Left kidney (tissue), 2 donors: ENCODE results near the gene CCDC54. TPM values are rescaled to one million over a fixed set of nuclear protein-coding genes. Genes with fewer than 3 reads are reported as not detected.

ENCODE experiments used
- DNase-seq: peaks from one replicate; pipeline ENCODE4 v3.0.0-alpha.2; 2013
- polyA plus RNA-seq: library from polyadenylated mRNA; unstranded; fragments of 120-200 nt; gene quantifications from one replicate; pipeline ENCODE4 v1.2.1, GENCODE V29; 2013; ENCODE audit not compliant: insufficient read length

Gene CCDC54
- polyA plus RNA-seq, 1 donor, result 0.28 TPM

DNA sequence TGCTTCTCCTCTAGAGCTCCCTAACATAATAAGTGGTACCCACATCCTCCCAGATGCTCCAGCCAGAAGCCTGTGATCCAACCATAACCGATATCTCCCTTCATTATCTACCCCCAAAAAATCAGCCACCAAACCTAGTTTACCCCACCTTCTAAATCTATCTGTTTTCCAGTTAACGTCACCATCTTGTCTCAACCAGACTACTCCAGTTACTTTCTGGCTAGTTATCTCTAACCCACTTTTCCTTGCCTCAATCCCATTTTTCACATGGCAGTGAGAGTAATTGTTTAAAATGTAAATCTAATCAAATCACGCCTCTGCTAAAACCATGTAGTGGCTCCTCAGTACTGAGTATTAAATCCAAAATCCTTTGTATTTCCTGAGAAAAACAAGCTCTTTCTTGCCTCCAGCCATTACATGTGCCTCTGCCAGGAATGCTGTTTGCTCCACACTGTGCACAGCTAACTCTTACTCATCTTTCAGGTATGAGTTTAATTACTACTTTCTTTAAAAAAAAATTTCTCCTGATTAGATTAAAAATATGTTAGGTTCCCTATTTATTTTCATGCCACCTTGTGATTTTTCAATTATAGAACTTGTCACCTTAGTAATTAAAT, 15.4 kb downstream of the CCDC54 start:
- no peak for DNase-seq

DNA sequence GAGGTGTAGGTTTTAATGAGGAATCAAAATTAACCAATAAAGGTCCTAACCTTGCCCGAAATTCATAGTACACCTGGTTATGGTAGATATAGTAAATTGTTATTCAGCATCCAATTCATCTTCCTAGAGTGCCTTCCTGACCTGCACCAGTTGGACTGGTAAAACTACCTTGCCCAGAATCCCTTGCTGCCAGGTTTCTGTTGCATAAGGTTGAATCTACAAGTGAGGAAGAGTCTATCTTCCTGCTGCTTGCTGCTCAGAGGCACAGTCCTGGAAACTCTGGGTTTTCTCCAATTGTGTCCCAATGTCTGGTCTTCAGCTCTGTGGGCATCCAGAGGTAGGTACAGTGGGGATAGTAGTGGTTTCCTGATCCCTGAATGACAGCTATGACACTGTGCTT, 17.3 kb downstream of the CCDC54 start:
- DNase-seq, result no peak

DNA sequence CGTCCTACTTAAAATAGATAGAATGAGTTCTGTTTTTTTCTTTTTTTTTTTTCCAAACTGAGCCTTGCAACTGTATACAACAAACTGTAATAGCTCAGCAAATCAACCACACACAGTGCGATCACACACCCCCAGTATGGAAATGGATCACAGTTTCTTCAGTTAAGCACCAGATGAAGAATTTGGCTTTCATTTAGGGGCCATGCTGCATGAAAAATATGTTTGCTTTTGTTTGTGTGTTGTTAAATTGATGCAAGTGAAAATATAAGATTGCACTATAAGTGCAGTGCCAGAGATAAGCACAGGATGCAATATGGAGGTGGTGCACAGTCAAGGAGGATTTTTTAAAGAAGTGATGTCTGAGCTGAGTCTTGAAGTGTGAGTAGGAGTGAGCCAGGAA, 17.8 kb downstream of the CCDC54 start:
- no peak for DNase-seq

DNA sequence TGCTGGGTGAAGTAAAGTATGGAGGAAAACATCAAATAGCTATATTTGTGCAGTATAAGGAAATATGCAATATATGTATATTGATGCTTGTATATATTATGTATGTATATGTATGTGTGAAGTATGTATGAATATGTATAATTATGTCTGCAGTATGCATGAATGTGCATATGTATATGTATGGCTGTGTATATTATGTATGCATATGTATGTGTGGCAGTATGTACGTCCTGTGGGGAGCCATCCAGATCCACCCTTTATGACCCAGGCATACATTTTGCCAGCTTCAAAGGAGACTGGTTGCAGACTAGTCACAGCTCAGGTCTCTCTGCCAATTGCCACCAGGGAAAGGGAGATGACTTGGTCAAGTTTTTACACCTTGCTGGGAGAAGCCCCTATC, 24.1 kb downstream of the CCDC54 start:
- DNase-seq, result no peak

DNA sequence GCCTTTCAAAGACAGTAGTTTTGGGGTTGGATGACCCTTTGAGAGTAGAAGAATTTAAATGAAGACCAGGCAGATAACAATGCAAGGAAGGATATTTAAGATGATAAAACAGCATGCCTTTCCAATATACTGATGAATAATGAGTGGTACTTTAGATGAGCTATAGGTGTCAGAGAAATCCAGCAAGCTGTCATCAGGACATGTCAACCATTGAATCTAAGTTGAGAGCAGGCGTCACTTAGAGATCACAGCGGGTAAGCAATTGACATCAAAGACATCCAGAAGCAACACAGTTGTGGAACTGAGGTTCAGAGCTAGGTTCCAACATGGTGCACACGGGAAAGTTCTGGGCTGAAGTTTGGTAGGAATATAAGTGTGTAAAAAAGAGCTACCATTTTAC, 25.0 kb downstream of the CCDC54 start:
- DNase-seq, result no peak

DNA sequence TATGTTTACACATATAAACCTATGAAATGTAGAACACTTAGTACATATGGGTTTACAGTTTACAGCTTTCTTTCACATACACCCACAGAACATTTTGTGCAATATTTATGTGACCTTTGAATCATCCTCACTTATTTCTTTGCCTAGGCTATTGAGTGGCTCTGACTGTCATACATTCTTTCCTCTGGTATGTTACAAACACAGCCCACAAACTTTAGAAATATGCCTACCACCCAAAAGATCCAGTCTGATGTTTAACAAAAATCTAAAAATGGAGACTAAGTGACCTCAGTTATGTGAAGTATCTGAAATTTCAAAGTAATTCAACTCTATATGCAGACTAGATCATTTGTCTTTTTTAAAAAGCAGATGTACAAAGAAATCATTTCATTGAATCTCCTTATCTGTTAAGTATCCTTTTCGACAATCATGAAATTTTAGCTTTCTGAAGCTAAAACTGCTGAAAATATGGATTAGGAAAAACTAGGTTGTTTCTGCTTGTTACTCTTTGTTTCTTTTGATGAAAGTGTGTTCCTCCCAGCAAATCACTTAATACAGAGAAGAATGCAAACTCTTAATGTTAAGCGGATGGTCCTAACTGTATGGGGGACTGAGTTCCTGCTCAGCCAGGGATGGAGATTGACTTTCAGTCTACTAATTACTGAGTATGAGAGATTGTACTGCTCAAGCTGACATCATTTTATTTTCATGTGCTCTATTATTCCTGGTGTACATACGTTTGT, 27.7 kb downstream of the CCDC54 start:
- no peak for DNase-seq

DNA sequence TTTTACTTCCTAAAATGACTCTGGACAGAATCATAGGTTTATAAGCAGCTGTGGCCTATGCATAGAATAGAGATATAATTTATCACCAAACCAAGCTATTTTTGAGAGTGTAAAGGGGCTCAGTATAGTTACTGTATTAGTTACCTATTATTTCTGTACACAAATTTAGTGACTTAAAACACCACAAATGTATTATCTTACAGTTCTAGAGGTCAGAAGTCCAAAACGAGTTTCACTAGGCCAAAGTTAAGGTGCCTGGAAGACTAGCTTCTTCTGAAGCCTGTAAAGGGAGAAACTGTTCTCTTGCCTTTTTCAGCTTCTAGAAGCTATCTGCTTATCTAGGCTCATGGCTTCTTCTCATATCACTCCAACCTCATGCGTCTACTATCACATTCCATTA, 30.1 kb downstream of the CCDC54 start:
- DNase-seq, result no peak

DNA sequence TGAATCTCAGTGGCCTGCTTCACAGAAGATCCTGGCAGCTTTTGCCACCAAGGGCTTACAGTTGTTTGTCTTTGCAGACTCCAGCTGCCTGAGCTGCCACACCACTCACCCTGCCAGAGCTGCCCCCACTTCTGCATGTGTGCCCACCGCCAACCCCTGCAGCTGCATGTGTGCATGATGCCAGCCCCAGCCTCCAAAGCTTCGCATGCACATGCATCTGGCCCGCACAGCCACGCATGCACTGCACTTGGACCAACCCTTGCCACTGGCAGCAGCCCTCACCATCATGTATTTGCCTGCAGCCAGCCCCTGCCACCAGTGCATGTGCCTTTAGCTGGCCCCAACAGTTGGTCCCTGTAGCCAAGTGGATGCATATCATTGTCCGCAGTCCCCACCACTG, 31.3 kb downstream of the CCDC54 start:
- no peak for DNase-seq

DNA sequence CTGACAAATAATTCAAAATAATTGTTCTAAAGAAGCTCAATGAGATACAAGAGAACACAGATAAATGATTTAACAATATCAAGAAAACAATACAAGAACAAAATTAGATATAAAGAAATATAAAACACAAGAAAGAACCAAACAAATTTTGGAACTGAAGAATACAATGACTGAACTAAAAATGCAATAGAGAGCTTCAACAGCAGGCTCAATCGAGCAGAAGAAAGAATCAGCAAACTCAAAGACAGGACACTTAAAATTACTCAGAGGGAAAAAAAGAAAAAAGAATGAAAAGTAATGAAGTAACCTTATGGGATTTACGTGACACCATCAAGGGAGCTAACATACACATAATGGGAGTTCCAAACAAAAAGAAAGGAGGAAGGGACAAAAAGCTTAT, 32.1 kb downstream of the CCDC54 start:
- DNase-seq, result no peak

DNA sequence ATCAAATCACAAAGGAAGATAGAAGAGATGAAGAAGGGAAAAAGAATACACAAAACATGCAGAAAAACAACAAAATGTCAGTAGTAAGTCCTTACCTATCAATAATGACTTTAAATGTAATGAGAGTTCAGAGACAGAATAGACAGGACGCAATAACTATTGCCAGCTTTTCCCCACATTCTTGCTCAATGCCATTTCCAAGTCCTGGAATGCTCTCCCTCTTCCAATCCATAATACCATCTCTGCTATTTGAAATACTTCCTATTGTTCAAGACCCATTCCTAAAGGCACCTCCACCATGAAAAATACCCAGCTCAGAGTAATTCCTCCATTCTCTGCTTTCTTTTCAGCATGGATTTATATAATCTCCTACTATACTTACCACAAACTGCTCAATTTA, 33.4 kb downstream of the CCDC54 start:
- no peak for DNase-seq

DNA sequence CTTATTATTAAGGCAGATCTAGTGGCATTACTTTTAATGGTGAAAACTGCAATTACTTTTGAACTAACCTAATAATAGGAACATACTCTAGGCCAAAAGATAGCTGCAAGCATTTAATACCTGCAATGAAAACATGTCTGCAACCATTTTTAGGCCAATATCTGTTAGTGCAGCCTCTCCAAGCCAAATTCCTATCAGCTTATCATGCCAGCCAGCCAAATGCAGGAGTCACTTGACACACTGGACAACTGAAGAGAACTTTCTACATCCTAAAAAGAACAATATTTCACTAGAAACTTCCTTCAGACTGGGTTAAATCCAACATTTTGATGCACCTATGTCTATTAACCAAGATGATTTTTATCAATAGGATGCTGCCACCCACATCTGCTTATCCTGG, 33.8 kb downstream of the CCDC54 start:
- no peak for DNase-seq

DNA sequence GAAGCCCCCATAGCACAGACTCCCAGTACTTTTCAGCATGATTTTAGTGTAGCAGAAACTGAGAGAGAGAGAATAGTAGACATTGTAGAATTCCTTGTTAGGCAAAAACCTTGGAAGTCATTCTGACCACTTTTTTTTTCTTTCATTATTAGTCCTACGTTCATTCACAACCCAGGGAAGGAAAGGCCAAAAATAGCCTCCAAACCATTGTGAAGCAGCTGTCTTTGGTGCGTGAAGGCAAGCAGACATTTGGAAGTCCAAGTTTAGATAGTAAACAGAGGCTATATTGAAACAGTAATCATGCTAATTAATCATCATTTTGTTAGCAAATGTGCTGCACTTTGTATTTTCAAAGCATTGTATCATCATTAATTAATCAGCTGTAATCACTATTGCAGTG, 34.5 kb downstream of the CCDC54 start:
- no peak for DNase-seq

DNA sequence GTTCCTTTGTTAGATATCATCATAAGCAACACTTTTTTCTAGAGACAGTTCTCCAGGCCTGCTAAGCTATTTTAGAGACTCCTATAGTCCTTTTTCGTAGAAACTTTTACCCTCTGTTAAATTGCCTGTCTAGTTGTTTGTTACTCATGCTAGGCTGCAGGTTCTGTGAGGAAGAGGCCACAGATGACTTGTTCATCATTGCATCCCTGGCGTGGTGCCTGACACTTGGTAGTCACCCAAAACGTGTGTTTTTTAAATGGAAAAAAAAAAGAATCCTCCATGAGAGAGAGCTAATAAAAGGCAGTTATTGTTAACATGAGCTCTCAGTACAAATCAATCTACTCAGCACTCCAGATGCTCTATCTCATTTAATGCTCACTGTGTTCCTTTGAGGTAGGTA, 35.1 kb downstream of the CCDC54 start:
- DNase-seq, result no peak

DNA sequence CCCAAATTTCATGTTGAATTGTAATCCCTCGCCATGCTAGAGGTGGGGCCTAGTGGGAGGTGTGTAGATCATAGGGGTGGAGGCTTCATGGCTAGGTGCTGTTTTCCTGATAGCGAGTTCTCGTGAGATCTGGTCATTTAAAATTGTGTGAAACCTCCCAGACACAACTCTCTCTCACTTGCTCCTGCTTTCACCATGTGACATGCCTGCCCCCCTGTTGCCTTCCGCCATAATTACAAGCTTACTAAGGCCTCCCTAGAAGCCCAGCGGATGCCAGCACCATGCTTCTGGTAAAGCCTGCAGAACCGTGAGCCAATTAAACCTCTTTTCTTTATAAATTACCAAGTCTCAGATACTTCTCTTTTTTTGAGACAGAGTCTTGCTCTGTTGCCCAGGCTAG, 36.0 kb downstream of the CCDC54 start:
- DNase-seq, result no peak

DNA sequence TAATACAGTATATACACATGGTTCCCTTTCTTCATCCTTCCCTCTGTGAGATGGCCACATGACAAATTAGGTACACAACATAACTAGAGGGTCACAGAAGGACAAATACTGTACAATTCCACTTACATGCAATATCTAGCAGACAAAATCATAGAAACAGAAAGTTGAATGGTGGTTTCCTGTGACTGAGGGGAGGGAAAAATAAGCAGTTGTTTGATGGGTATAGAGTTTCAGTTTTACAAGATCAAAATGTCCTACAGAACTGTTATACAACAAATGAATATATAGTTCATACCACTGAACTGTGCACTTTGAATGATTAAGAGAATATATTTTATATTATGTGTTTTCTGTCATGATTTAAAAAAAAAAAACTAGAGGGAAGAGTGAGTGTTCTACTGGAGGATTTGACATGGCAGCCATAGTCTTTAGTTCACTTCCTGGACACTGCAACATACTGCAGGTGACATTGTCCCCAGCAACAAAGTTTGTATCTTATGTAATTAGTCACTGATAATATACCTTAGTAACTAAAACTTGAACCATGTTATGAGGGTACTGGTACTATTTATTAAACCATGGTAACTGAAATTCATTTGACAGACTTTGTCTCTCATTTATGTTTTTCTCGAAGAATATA, 37.2 kb downstream of the CCDC54 start:
- no peak for DNase-seq

DNA sequence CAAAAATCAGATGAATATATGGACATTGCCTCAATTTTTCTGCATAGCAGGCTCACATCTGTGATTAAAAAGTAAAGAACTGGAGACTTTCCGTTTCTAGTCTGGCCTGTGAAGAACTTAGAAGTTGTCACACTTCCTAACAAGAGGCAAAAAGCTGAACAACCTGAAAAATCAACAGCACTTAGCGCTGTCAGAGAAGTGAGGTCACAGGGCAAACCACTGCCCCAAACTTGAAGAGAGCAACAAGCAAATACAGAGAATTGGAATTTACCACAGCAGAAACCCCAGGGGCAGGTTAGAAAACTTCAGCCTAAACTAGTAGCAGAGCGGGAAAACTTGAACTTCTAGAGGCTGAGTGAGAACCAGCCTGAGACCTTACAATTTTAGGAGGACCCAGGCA, 38.9 kb downstream of the CCDC54 start:
- no peak for DNase-seq

DNA sequence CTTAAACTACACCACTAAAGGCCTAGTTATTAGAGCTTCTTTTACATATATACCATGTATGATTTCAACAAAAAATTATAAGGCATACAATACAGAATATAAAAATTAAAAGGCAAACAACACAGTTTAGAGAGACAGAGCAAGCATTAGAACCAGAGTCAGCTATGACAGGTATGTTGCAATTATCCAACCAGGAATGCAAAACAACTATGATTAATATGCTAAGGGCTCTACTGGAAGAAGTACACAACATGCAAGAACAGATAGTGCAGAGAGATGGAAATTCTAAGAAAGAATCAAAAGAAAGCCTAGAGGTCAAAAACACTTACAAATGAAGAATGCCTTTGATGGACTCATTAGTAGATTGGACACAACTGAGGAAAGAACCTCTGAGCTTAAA, 39.6 kb downstream of the CCDC54 start:
- DNase-seq, result no peak

DNA sequence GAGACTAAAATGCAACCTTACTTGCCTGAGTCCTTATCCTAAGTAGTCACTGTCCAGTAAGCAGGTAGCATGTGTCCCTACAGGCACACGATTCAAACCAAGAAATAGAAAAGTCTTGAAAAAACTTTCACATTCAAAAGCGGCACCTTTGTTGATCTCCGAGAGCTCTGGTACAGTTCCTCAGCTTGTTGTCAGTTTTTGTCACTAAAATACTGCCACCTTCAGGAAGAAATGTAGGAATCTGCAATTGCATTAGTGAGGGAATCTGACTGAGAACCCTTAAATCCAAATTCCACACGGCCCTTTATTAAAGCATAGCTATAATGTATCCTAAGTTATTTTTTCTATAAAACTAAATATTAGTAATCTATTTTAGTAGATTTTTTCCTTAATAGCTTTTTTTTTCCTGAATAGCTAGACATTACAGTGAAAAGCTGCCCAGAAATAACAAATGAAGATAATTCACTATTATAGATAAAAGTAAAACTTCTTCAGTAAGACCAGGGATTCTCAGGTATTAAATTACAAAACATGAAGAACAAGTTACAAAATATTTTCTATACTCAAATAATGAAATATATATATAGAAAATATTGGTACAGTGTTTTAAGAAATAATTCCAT, 44.0 kb downstream of the CCDC54 start:
- DNase-seq, result peak; percentile 63

DNA sequence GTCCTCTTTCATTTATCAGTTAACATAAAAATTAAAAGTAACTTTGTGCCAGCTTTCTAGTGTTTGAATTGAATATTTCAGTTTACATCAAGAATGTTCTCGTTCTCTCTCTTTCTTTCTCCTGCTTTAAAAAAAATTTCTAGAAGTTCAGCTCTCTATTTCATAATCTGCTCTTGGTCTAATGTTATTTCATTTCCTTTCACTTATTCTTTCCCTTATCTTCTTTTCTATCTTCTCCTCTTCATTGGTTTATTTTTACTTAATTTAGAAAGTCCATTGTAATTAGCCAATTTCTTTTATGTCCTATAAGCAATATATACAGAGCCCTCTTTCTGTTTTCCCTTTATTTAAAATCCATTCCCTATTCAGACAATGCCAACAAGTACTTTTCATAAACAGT, 44.6 kb downstream of the CCDC54 start:
- DNase-seq, result no peak

DNA sequence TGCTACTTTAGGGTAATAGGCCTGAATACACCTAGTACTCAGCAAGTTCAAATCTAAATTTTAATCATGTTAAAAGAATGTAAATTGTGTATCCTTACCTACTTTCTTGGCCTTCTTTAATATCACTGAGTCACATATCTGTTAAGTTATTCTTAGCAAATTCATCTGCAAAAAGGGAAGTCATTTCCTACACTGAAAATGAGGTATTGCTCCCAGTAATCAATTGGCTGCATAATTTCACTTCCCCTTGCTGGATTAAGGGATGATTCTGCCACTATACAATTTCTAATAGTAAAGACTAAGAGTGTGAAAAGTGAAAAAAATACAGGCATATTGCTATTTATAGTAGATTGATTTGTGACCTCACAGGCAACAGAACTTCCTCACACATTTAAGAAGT, 47.8 kb downstream of the CCDC54 start:
- no peak for DNase-seq

DNA sequence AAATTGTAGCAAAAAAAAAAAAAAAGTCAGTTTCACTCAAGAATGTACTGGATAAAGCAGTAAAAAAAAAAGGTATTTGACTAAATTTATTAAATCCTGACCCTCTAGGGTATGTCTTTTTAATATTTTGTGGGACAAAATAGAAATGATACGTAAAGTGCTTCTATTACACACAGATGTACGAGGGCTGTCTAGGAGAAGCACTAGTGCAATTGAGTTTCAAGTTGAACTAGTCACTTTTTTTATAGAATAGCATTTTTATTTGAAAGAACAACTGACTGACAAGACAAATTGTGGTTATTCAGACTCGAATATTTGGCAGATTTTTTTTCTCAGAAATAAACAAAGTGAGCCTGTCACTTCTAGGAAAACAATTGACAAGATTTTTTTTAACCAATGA, 49.0 kb downstream of the CCDC54 start:
- DNase-seq, result no peak
